22Rv1 (cell line): ENCODE data around the gene ZRANB3.

ENCODE experiments used
- CTCF ChIP-seq: fragments of 450-650 bp; IDR thresholded peaks from 2 replicates; pipeline ENCODE4 v1.5.1; 2017; ENCODE audit warnings: mild to moderate bottlenecking
- ZFX ChIP-seq: fragments of 450-650 bp; IDR thresholded peaks from 2 replicates; pipeline ENCODE4 v1.6.1; 2017; ENCODE audit warnings: antibody characterized with exemption, borderline replicate concordance

DNA sequence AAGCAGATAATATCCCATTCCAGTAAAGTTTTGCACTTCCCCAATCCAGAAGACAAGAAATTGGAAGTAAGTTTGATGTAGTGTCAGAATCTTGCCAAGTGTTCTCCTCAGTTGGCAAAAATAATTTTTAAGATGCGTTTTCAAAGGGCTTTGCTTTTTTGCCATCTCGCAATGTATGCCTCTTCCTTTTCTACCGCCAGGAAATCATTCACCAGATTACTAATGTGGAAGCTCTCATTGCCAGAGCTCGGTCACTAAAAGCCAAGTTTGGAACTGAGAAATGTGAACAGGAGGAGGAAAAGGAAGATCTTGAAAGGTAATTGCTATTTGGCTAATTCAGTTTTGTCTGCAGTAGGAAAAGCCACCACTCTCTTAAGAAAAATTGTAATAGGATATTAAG lies 368.2 kb downstream of the ZRANB3 start:
- TF ChIP-seq CTCF (no peak), ZFX (no peak)
